Liver (tissue), 3 donors: Measurements from ENCODE around the gene RPS6KA2.

ENCODE experiments used
- ATF3 ChIP-seq: IDR thresholded peaks from 2 replicates; pipeline ENCODE4 v1.6.1; 2016; ENCODE audit warnings: antibody characterized with exemption
- CTCF ChIP-seq: fragments of 150-350 bp; IDR thresholded peaks from 2 replicates; pipeline ENCODE4 v1.5.1; 2017; ENCODE audit warnings: improper control_type of control experiment, low read depth, low read length; ENCODE audit not compliant: missing input control
- GABPA ChIP-seq, 2 donors: IDR thresholded peaks in 1 of 2; conservative IDR thresholded peaks in 1 of 2; 2 replicates each; pipeline ENCODE4 v1.6.1; 2016; ENCODE audit warnings: antibody characterized with exemption in 2 of 2, mild to moderate bottlenecking in 1 of 2, moderate library complexity in 1 of 2
- HNF4A ChIP-seq, 2 donors: conservative IDR thresholded peaks; 2 replicates each; pipeline ENCODE4 v1.6.1; 2016; ENCODE audit warnings: antibody characterized with exemption in 2 of 2, mild to moderate bottlenecking in 2 of 2
- JUND ChIP-seq, 2 donors: IDR thresholded peaks; 2 replicates each; pipeline ENCODE4 v1.6.1; 2016; ENCODE audit warnings: antibody characterized with exemption in 2 of 2
- YY1 ChIP-seq: IDR thresholded peaks from 2 replicates; pipeline ENCODE4 v1.6.1; 2016; ENCODE audit warnings: antibody characterized with exemption, mild to moderate bottlenecking
- TF ChIP-seq, protein P1 (sequence below): IDR thresholded peaks from 2 replicates; pipeline ENCODE4 v1.6.1; 2016; ENCODE audit warnings: antibody characterized with exemption
- TF ChIP-seq, protein P2 (sequence below): IDR thresholded peaks from 2 replicates; pipeline ENCODE4 v1.6.1; 2016; ENCODE audit warnings: antibody characterized with exemption, mild to moderate bottlenecking
- donor health status: healthy.
- donor health status: healthy.

DNA sequence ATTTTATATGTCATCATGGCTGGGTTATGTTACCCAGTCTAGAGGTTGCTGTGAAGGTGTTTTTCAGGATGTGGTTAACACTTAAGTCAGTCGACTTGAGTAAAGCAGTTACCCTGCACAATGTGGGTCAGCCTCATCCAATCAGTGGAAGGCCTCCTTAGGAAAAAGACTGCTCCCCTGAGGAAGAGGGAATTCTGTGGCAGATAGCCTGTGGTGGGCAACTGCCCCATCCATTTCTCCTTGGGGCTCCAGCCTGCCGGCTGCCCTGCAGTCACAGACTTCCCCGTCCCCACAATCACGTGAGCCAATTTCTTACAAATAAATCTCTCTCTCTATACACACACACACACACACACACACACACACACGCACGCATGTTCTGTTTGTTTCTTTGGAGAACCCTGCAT, 209.8 kb downstream of the RPS6KA2 start:
- TF ChIP-seq CTCF (no peak), ATF3 (no peak), JUND (IDR thresholded peaks at IDR 0.05) (no peak), GABPA (IDR thresholded peaks at IDR 0.05 in 1 of 2, conservative IDR thresholded peaks at IDR 0.05 in 1 of 2) (no peak), HNF4A (conservative IDR thresholded peaks at IDR 0.05) (no peak), YY1 (no peak)
- TF ChIP-seq, protein P1, sequence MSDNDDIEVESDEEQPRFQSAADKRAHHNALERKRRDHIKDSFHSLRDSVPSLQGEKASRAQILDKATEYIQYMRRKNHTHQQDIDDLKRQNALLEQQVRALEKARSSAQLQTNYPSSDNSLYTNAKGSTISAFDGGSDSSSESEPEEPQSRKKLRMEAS, result no peak
- TF ChIP-seq, protein P2, sequence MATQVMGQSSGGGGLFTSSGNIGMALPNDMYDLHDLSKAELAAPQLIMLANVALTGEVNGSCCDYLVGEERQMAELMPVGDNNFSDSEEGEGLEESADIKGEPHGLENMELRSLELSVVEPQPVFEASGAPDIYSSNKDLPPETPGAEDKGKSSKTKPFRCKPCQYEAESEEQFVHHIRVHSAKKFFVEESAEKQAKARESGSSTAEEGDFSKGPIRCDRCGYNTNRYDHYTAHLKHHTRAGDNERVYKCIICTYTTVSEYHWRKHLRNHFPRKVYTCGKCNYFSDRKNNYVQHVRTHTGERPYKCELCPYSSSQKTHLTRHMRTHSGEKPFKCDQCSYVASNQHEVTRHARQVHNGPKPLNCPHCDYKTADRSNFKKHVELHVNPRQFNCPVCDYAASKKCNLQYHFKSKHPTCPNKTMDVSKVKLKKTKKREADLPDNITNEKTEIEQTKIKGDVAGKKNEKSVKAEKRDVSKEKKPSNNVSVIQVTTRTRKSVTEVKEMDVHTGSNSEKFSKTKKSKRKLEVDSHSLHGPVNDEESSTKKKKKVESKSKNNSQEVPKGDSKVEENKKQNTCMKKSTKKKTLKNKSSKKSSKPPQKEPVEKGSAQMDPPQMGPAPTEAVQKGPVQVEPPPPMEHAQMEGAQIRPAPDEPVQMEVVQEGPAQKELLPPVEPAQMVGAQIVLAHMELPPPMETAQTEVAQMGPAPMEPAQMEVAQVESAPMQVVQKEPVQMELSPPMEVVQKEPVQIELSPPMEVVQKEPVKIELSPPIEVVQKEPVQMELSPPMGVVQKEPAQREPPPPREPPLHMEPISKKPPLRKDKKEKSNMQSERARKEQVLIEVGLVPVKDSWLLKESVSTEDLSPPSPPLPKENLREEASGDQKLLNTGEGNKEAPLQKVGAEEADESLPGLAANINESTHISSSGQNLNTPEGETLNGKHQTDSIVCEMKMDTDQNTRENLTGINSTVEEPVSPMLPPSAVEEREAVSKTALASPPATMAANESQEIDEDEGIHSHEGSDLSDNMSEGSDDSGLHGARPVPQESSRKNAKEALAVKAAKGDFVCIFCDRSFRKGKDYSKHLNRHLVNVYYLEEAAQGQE, result no peak
